ENCODE results near the gene ATP6V1C2. TPM values are rescaled to one million over a fixed set of nuclear protein-coding genes. Genes with fewer than 3 reads are reported as not detected.
A peak's percentile ranks its signal among the peaks of the same experiment; 100 is the strongest.

The ATP6V1C2 gene
- total and polyA plus RNA-seq, 2 of the 4 experiments (the other 2 are of a cell fraction) = not detected

GRCh38 chr2:10750610-10751009, 29.2 kb downstream of the ATP6V1C2 start:
- Histone ChIP-seq H3K4me3 (ENCODE audit: insufficient read depth, low read depth, low read length) (no peak overlapping the region), H2AFZ (replicated peaks; ENCODE audit: low read length, poor library complexity) (no peak overlapping the region), H3K27me3 (ENCODE audit: control insufficient read depth, insufficient read depth, low read length) (peaks cover 34% of the 10 kb centered on the region), H3K9ac (ENCODE audit: low read depth, low read length) (no peak overlapping the region), H3K4ac (ENCODE audit: low read depth, low read length) (no peak overlapping the region), H3K9me1 (ENCODE audit: insufficient read depth, low read length) (no peaks in the 10 kb centered on the region), H2AK5ac (ENCODE audit: low read depth, low read length) (no peak overlapping the region), H4K8ac (ENCODE audit: low read depth in 2 of 2, low read length in 2 of 2) (no peak overlapping the region), H4K5ac (ENCODE audit: low read depth, low read length) (no peak overlapping the region), H3K14ac (replicated peaks; ENCODE audit: low read depth, low read length) (no peak overlapping the region), H3K9me3 (ENCODE audit: control insufficient read depth, insufficient read depth, low read length) (no peaks in the 10 kb centered on the region), H2BK5ac (ENCODE audit: low read depth, low read length, poor library complexity, severe bottlenecking) (no peak overlapping the region), H3K27ac (ENCODE audit: insufficient read depth, low read length) (no peak overlapping the region), H4K91ac (ENCODE audit: insufficient read depth, low read depth, low read length) (no peak overlapping the region), H2BK20ac (ENCODE audit: low read depth, low read length) (no peak overlapping the region), H3K56ac (ENCODE audit: extremely low read depth, insufficient read depth, low read length) (no peak overlapping the region), H3K23ac (ENCODE audit: low read depth, low read length) (no peak overlapping the region), H3K18ac (ENCODE audit: low read depth, low read length) (no peak overlapping the region), H3K36me3 (ENCODE audit: control insufficient read depth, insufficient read depth, low read length) (no peaks in the 10 kb centered on the region), H2BK120ac (ENCODE audit: low read depth, low read length) (no peak overlapping the region), H3K79me1 (ENCODE audit: low read depth in 1 of 2, low read length in 2 of 2) (no peaks in the 10 kb centered on the region), H4K20me1 (ENCODE audit: insufficient read depth, low read length) (no peaks in the 10 kb centered on the region), H3K4me1 (ENCODE audit: control insufficient read depth, insufficient read depth, low read length) (no peaks in the 10 kb centered on the region), H3K4me2 (ENCODE audit: low read depth, low read length) (no peak overlapping the region), H2BK15ac (ENCODE audit: low read depth, low read length) (no peak overlapping the region), H2AK9ac (replicated peaks; ENCODE audit: low read depth, low read length, poor library complexity) (no peak overlapping the region)
- no peak for ATAC-seq (ENCODE audit: low read depth)
- CTCF ChIA-PET = interaction anchor here (0.6 kb wide), 1 partner anchor 14 kb away, joined by 3 read pairs; no protein-coding TSS in a partner anchor
- TF ChIP-seq CTCF (conservative IDR thresholded peaks at IDR 0.05; ENCODE audit: low read depth, low read length) = no peak
- TF ChIP-seq ELK1 (IDR thresholded peaks at IDR 0.05; ENCODE audit: borderline replicate concordance, low read depth, low read length) = no peak
- no peak for TF ChIP-seq BHLHE40 (IDR thresholded peaks at IDR 0.05; ENCODE audit: low read depth, low read length)
- TF ChIP-seq CHD1 (IDR thresholded peaks at IDR 0.05; ENCODE audit: low read depth, low read length) = no peak
- no peak for TF ChIP-seq RAD21 (IDR thresholded peaks at IDR 0.05; ENCODE audit: low read length)
- no peak for TF ChIP-seq MAFK (IDR thresholded peaks at IDR 0.05; ENCODE audit: low read depth, low read length)
- TF ChIP-seq CEBPB (IDR thresholded peaks at IDR 0.05; ENCODE audit: low read depth, low read length) = no peak
- no peak for TF ChIP-seq NFE2L2 (IDR thresholded peaks at IDR 0.05; ENCODE audit: low read depth, low read length)
- no peak for TF ChIP-seq SMC3 (IDR thresholded peaks at IDR 0.05; ENCODE audit: low read depth, low read length)
- peak; percentile 40 for DNase-seq
- dilution Hi-C loops (cut with HindIII; ENCODE audit: low sequenced_read_pairs, unreplicated experiment) = no loop called here
- POLR2A ChIA-PET (ENCODE audit: unreplicated experiment) = no interaction called here
- in situ Hi-C loops (cut with MboI; ENCODE audit: low sequenced_read_pairs) = no loop called here
- 92% methylated on average over 4 of the region's 6 CpGs; no CpG with 5 or more reads in 1 of the 2 experiments for WGBS, 2 experiments (ENCODE audit: extremely low coverage in 2 of 2, insufficient read length in 1 of 2)
- intact Hi-C loops (cut with micrococcal nuclease) = no loop called here
- no TSS peak for BruUV-seq (replicated peaks)
